Neural cell (in vitro differentiated cells): ENCODE data around the gene PTPRD.

ENCODE experiments used
- EP300 ChIP-seq: fragments of 450-650 bp; conservative IDR thresholded peaks from 2 replicates; pipeline ENCODE4 v1.6.1; 2014; ENCODE audit warnings: antibody characterized with exemption, mild to moderate bottlenecking, moderate library complexity; ENCODE audit not compliant: poor library complexity, severe bottlenecking
- EZH2 ChIP-seq: fragments of 200-600, 300-800 bp; shearing (Covaris generic), sonication (generic); IDR thresholded peaks from 2 replicates; pipeline ENCODE4 v1.6.1; 2014; ENCODE audit warnings: antibody characterized with exemption, low read length, borderline replicate concordance, mild to moderate bottlenecking; ENCODE audit not compliant: insufficient read depth, poor library complexity, severe bottlenecking
- TAF1 ChIP-seq: IDR thresholded peaks from 2 replicates; pipeline ENCODE4 v1.6.1; 2012; ENCODE audit warnings: low read depth
- TF ChIP-seq, protein P1 (sequence below): fragments of 450-650 bp; IDR thresholded peaks from 2 replicates; pipeline ENCODE4 v1.5.1; 2014; ENCODE audit warnings: antibody characterized with exemption, mild to moderate bottlenecking, moderate library complexity; ENCODE audit not compliant: poor library complexity, severe bottlenecking

DNA sequence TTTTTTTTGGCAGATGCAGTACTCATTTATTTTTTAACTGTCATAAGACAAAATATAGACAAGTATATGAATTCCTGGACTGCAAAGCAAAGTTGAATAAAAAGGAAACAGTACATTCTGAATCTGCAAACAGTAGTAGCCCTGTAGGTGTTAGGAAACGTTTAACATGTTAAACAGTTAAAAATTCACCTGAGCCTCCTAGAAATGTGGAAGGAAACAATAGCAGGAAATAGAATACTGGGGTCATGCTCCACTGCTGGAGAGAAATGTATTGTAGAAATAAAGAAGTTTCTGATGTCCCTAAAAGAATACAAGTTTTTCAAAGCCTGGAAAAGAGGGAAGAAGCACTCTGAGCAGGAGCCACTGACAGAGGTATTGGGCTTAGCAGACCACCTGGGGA, 866.0 kb downstream of the PTPRD start:
- TF ChIP-seq, protein P1, sequence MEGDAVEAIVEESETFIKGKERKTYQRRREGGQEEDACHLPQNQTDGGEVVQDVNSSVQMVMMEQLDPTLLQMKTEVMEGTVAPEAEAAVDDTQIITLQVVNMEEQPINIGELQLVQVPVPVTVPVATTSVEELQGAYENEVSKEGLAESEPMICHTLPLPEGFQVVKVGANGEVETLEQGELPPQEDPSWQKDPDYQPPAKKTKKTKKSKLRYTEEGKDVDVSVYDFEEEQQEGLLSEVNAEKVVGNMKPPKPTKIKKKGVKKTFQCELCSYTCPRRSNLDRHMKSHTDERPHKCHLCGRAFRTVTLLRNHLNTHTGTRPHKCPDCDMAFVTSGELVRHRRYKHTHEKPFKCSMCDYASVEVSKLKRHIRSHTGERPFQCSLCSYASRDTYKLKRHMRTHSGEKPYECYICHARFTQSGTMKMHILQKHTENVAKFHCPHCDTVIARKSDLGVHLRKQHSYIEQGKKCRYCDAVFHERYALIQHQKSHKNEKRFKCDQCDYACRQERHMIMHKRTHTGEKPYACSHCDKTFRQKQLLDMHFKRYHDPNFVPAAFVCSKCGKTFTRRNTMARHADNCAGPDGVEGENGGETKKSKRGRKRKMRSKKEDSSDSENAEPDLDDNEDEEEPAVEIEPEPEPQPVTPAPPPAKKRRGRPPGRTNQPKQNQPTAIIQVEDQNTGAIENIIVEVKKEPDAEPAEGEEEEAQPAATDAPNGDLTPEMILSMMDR, result no peak
- TF ChIP-seq EZH2 (no peak), TAF1 (no peak), EP300 (no peak)
